Ishikawa (cell line): ENCODE results near the gene TTC13.

ENCODE experiments used
- CEBPB ChIP-seq: IDR thresholded peaks from 2 replicates; pipeline ENCODE4 v1.6.1; 2012
- CREB1 ChIP-seq: IDR thresholded peaks from 2 replicates; pipeline ENCODE4 v1.6.1; 2012; ENCODE audit warnings: low read depth
- EGR1 ChIP-seq: IDR thresholded peaks from 2 replicates; pipeline ENCODE4 v1.6.1; 2012
- EP300 ChIP-seq: IDR thresholded peaks from 2 replicates; pipeline ENCODE4 v1.6.1; 2012; ENCODE audit warnings: borderline replicate concordance
- FOXM1 ChIP-seq: IDR thresholded peaks from 2 replicates; pipeline ENCODE4 v1.6.1; 2012; ENCODE audit warnings: low read depth, borderline replicate concordance
- NFIC ChIP-seq: IDR thresholded peaks from 2 replicates; pipeline ENCODE4 v1.6.1; 2012
- RAD21 ChIP-seq: IDR thresholded peaks from 2 replicates; pipeline ENCODE4 v1.6.1; 2012; ENCODE audit warnings: low read depth
- TAF1 ChIP-seq: IDR thresholded peaks from 2 replicates; pipeline ENCODE4 v1.6.1; 2012; ENCODE audit warnings: low read depth, mild to moderate bottlenecking
- TCF12 ChIP-seq: IDR thresholded peaks from 2 replicates; pipeline ENCODE4 v1.6.1; 2012; ENCODE audit warnings: low read depth
- TEAD4 ChIP-seq: IDR thresholded peaks from 2 replicates; pipeline ENCODE4 v1.6.1; 2012
- YY1 ChIP-seq: IDR thresholded peaks from 2 replicates; pipeline ENCODE4 v1.6.1; 2012; ENCODE audit warnings: low read depth
- ZBTB7A ChIP-seq: IDR thresholded peaks from 2 replicates; pipeline ENCODE4 v1.6.1; 2012; ENCODE audit warnings: low read depth
- TF ChIP-seq, protein P1 (sequence below): IDR thresholded peaks from 2 replicates; pipeline ENCODE4 v1.6.1; 2012; ENCODE audit warnings: low read depth, mild to moderate bottlenecking
- TF ChIP-seq, protein P2 (sequence below): IDR thresholded peaks from 2 replicates; pipeline ENCODE4 v1.6.1; 2012
- TF ChIP-seq, protein P3 (sequence below): IDR thresholded peaks from 2 replicates; pipeline ENCODE4 v1.6.1; 2012

The TTC13 gene

DNA sequence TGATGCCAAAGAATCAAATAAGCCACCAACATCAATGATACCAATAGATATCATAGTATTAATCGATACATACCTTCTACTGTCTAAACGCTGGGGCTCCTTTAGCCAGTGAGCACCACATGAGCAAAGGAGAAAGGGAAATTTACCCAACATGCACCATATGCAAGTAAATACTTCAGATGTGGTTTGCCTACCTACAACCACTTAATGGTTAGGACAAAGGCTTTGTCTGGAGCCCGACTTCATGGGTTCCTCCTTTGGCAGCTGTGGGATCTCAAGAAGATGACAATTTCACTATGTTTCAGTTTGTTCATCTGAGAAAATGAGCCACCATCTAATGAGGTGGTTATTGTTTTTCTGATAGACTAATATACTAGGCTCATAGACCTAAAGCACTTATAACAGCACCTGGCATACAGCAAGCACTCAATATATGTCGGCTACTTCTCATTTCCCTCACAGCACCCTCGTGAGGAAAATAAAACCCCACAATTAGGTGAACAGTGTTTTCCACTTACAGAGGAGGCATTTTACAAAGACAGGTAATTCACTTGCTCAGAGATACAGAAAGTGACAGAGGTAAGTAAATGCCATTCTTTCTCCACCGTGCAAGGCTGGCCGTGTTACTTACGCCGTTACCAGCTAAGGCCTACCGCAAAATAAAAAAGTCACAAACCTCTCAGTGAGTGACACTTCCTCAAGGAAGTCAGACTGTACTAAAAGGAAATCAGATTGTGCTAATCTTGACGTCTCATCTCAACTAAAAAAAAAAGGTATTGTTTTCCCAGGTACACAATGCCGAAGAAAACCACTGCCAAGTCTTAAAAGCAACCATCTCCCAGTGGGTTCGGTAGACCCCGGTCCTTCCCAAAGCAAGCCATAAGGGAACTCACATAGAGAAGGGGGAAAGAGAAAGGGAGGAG lies 1.6 kb downstream of the TTC13 start:
- TF ChIP-seq, protein P1, sequence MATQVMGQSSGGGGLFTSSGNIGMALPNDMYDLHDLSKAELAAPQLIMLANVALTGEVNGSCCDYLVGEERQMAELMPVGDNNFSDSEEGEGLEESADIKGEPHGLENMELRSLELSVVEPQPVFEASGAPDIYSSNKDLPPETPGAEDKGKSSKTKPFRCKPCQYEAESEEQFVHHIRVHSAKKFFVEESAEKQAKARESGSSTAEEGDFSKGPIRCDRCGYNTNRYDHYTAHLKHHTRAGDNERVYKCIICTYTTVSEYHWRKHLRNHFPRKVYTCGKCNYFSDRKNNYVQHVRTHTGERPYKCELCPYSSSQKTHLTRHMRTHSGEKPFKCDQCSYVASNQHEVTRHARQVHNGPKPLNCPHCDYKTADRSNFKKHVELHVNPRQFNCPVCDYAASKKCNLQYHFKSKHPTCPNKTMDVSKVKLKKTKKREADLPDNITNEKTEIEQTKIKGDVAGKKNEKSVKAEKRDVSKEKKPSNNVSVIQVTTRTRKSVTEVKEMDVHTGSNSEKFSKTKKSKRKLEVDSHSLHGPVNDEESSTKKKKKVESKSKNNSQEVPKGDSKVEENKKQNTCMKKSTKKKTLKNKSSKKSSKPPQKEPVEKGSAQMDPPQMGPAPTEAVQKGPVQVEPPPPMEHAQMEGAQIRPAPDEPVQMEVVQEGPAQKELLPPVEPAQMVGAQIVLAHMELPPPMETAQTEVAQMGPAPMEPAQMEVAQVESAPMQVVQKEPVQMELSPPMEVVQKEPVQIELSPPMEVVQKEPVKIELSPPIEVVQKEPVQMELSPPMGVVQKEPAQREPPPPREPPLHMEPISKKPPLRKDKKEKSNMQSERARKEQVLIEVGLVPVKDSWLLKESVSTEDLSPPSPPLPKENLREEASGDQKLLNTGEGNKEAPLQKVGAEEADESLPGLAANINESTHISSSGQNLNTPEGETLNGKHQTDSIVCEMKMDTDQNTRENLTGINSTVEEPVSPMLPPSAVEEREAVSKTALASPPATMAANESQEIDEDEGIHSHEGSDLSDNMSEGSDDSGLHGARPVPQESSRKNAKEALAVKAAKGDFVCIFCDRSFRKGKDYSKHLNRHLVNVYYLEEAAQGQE: no peak
- TF ChIP-seq FOXM1: no peak
- no peak for TF ChIP-seq CREB1
- TF ChIP-seq EGR1: no peak
- no peak for TF ChIP-seq YY1
- TF ChIP-seq EP300: no peak
- no peak for TF ChIP-seq TCF12
- TF ChIP-seq, protein P2, sequence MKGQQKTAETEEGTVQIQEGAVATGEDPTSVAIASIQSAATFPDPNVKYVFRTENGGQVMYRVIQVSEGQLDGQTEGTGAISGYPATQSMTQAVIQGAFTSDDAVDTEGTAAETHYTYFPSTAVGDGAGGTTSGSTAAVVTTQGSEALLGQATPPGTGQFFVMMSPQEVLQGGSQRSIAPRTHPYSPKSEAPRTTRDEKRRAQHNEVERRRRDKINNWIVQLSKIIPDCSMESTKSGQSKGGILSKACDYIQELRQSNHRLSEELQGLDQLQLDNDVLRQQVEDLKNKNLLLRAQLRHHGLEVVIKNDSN: no peak
- TF ChIP-seq ZBTB7A: no peak
- TF ChIP-seq, protein P3, sequence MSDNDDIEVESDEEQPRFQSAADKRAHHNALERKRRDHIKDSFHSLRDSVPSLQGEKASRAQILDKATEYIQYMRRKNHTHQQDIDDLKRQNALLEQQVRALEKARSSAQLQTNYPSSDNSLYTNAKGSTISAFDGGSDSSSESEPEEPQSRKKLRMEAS: no peak
- no peak for TF ChIP-seq RAD21

DNA sequence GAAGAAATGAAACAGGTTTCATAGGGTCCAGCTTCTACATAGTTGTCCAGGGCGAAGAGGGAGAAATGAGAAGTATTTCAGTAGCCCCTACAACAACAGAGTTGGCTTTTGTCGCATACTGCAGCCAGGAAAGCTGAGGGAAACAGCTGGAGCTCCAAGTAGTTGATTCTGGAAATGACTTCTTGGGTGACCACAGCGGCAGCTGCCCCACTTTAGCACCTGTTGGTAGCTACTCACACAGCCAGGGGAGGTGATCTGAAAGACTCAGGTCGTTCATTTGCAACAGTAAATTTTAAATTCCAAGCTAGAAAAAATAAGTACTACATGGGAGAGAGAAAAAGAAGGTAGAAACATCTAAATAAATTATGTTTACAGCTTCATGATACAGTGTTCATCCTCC lies 2.3 kb downstream of the TTC13 start:
- TF ChIP-seq RAD21: no peak
- no peak for TF ChIP-seq FOXM1
- TF ChIP-seq EP300: no peak
- TF ChIP-seq TEAD4: no peak
- no peak for TF ChIP-seq CREB1
- no peak for TF ChIP-seq CEBPB
- TF ChIP-seq TCF12: no peak
- no peak for TF ChIP-seq NFIC
- TF ChIP-seq, protein P1: no peak
- TF ChIP-seq ZBTB7A: no peak
- no peak for TF ChIP-seq EGR1
- TF ChIP-seq TAF1: no peak

DNA sequence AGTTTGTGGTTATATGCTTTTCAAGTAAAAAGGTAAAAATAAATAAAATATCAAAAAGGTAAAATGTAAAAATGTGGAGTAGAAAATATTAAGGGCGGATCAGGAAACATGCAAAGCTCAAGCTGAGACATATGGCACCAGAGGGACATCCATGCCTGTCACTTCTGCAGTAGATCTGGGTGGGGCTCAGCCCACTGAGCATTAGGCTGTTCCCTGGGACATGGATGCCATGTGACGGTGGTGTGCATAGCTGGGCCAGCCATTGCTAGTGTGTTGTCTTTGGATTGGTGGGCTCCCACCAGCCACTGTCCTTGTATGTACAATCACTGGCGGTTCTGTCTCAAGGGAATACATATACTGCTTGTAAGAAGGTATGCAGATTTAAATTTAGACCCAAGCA lies 3.0 kb downstream of the TTC13 start:
- TF ChIP-seq FOXM1 (no peak), TCF12 (no peak), EP300 (no peak), YY1 (no peak), EGR1 (no peak), CEBPB (no peak), RAD21 (no peak), NFIC (no peak), TEAD4 (no peak), CREB1 (no peak), ZBTB7A (no peak), TAF1 (no peak)
- TF ChIP-seq, protein P1: no peak
- TF ChIP-seq, protein P2: no peak
- TF ChIP-seq, protein P3: no peak

DNA sequence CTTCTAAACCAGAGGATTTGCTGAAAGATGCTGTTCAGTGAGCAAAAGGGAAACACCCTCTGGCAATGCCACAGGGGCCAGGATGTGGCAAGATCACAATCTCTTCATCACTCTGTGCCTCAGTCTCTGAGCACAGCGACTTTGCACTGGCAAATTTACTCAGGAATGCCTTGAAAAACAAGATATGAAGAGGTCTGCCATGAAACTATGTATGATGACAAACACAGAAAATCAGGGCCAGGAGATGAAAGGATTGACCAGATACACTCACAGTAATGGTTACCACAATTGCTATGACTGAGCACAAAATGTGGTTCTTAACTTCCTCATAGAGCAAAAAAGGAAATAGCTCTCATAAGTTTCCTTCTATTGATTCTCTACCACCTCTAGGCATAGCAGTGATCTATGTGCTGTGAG lies 5.8 kb downstream of the TTC13 start:
- TF ChIP-seq EP300 (no peak), CEBPB (no peak), CREB1 (no peak), EGR1 (no peak), TCF12 (no peak), ZBTB7A (no peak), FOXM1 (no peak), TEAD4 (no peak), NFIC (no peak), TAF1 (no peak), YY1 (no peak), RAD21 (no peak)
- TF ChIP-seq, protein P2: no peak
- TF ChIP-seq, protein P1: no peak
- TF ChIP-seq, protein P3: no peak
